GM23338 (cell line): ENCODE measurements around the gene CEP350. TPM values are rescaled to one million over a fixed set of nuclear protein-coding genes. Genes with fewer than 3 reads are reported as not detected.

ENCODE experiments used
- ATAC-seq: fragments of 200-7000 bp; cut with Tn5 transposase; 3 replicates; pipeline ENCODE4 v1.9.1; 2020
- DNase-seq: peaks from one replicate; pipeline ENCODE4 v3.0.0-alpha.2; 2015; ENCODE audit warnings: low spot score
- H2AFZ ChIP-seq: fragments of 200-600 bp; sonication (generic); 2 replicates; pipeline ENCODE4 v1.8.0; 2016; ENCODE audit warnings: antibody characterized with exemption, mild to moderate bottlenecking, moderate library complexity
- H3F3A ChIP-seq: fragments of 200-600 bp; sonication (generic); replicated peaks from 2 replicates; pipeline ENCODE4 v1.8.0; 2017; ENCODE audit warnings: antibody characterized with exemption, mixed run types, low read depth
- H3K27ac ChIP-seq: fragments of 200-600 bp; sonication (generic); 2 replicates; pipeline ENCODE4 v1.6.1; 2016; ENCODE audit warnings: low read depth
- H3K27me3 ChIP-seq: fragments of 200-600 bp; sonication (generic); 2 replicates; pipeline ENCODE4 v1.8.0; 2016; ENCODE audit warnings: mild to moderate bottlenecking, mixed run types, moderate library complexity; ENCODE audit not compliant: insufficient read depth
- H3K36me3 ChIP-seq: fragments of 200-600 bp; sonication (generic); 2 replicates; pipeline ENCODE4 v1.8.0; 2016; ENCODE audit warnings: mild to moderate bottlenecking; ENCODE audit not compliant: insufficient read depth
- H3K4me1 ChIP-seq: fragments of 200-600 bp; sonication (generic); 2 replicates; pipeline ENCODE4 v1.8.0; 2016; ENCODE audit warnings: mild to moderate bottlenecking, moderate library complexity; ENCODE audit not compliant: insufficient read depth
- H3K4me2 ChIP-seq: fragments of 200-600 bp; sonication (generic); 2 replicates; pipeline ENCODE4 v1.7.1; 2017; ENCODE audit warnings: mixed run types
- H3K4me3 ChIP-seq: fragments of 200-600 bp; sonication (generic); 2 replicates; pipeline ENCODE4 v1.6.1; 2016; ENCODE audit warnings: mixed run types
- H3K79me2 ChIP-seq: fragments of 200-600 bp; sonication (generic); replicated peaks from 2 replicates; pipeline ENCODE4 v1.8.0; 2017; ENCODE audit warnings: mild to moderate bottlenecking; ENCODE audit not compliant: insufficient read depth
- H3K9me2 ChIP-seq: fragments of 200-600 bp; sonication (generic); 2 replicates; pipeline ENCODE4 v1.8.0; 2017; ENCODE audit not compliant: insufficient read depth
- H4K20me1 ChIP-seq: fragments of 200-600 bp; sonication (generic); replicated peaks from 2 replicates; pipeline ENCODE4 v1.8.0; 2017; ENCODE audit warnings: mild to moderate bottlenecking; ENCODE audit not compliant: insufficient read depth
- H3K27ac Mint-ChIP-seq: 2 replicates; pipeline ENCODE4 v1.8.0; 2020; ENCODE audit warnings: inconsistent platforms, mild to moderate bottlenecking, moderate library complexity, mixed read lengths
- H3K27me3 Mint-ChIP-seq: 3 replicates; pipeline ENCODE4 v1.8.0; 2022; ENCODE audit warnings: low read depth, mild to moderate bottlenecking, moderate library complexity, mixed read lengths, inconsistent platforms; ENCODE audit not compliant: insufficient read depth, poor library complexity
- H3K36me3 Mint-ChIP-seq: 3 replicates; pipeline ENCODE4 v1.8.0; 2021; ENCODE audit warnings: low read depth, mild to moderate bottlenecking, inconsistent platforms, moderate library complexity, mixed read lengths
- H3K4me1 Mint-ChIP-seq: 3 replicates; pipeline ENCODE4 v1.8.0; 2020; ENCODE audit warnings: mild to moderate bottlenecking, inconsistent platforms, mixed read lengths
- H3K4me3 Mint-ChIP-seq: 3 replicates; pipeline ENCODE4 v1.8.0; 2021; ENCODE audit warnings: moderate library complexity, mild to moderate bottlenecking, inconsistent platforms, mixed read lengths
- H3K9me3 Mint-ChIP-seq: 3 replicates; pipeline ENCODE4 v1.8.0; 2020; ENCODE audit warnings: moderate library complexity, mild to moderate bottlenecking, inconsistent platforms, mixed read lengths
- CREB1 ChIP-seq: fragments of 250-450 bp; sonication (Bioruptor Pico); IDR thresholded peaks from 2 replicates; pipeline ENCODE4 v1.5.0; 2020; ENCODE audit warnings: low read depth, mild to moderate bottlenecking, moderate library complexity
- EZH2phosphoT487 ChIP-seq: fragments of 200-600 bp; sonication (generic); IDR thresholded peaks from one replicate; pipeline ENCODE4 v1.8.1; 2018; ENCODE audit warnings: antibody characterized with exemption; ENCODE audit not compliant: unreplicated experiment
- JUNB ChIP-seq: IDR thresholded peaks from one replicate; pipeline ENCODE4 v1.6.1; 2016; ENCODE audit warnings: antibody characterized with exemption; ENCODE audit not compliant: unreplicated experiment
- POLR2AphosphoS5 ChIP-seq: IDR thresholded peaks from 2 replicates; pipeline ENCODE4 v1.6.1; 2016; ENCODE audit warnings: antibody characterized with exemption, low read depth
- STAT1 ChIP-seq: IDR thresholded peaks from one replicate; pipeline ENCODE4 v1.6.1; 2016; ENCODE audit warnings: antibody characterized with exemption; ENCODE audit not compliant: unreplicated experiment
- ZNF331 ChIP-seq: fragments of 250-450 bp; sonication (Bioruptor Pico); IDR thresholded peaks from 2 replicates; pipeline ENCODE4 v1.5.0; 2020; ENCODE audit warnings: low read depth, mild to moderate bottlenecking, moderate library complexity
- polyA plus RNA-seq: library from polyadenylated mRNA; unstranded; fragments of >200 nt; fragmentation: Nextera tagmentation; extraction: Ambion mirVana; gene quantifications from 2 replicates; pipeline ENCODE4 v1.2.1, GENCODE V29; 2016
- total RNA-seq: library from RNA; depleted of rRNA; stranded (reverse); fragments of >200 nt; shearing (Covaris generic); gene quantifications from 2 replicates; pipeline ENCODE4 v1.2.3, GENCODE V29; 2014
- TF ChIP-seq, protein P1 (sequence below): fragments of 250-450 bp; sonication (Bioruptor Pico); IDR thresholded peaks from 2 replicates; pipeline ENCODE4 v1.5.0; 2020; ENCODE audit warnings: mild to moderate bottlenecking, moderate library complexity
- TF ChIP-seq, protein P2 (sequence below): IDR thresholded peaks from one replicate; pipeline ENCODE4 v1.6.1; 2018; ENCODE audit warnings: antibody characterized with exemption; ENCODE audit not compliant: unreplicated experiment

The CEP350 gene
- total and polyA plus RNA-seq, 2 experiments from 2014 or later, result 23.4 to 36.8 TPM

DNA sequence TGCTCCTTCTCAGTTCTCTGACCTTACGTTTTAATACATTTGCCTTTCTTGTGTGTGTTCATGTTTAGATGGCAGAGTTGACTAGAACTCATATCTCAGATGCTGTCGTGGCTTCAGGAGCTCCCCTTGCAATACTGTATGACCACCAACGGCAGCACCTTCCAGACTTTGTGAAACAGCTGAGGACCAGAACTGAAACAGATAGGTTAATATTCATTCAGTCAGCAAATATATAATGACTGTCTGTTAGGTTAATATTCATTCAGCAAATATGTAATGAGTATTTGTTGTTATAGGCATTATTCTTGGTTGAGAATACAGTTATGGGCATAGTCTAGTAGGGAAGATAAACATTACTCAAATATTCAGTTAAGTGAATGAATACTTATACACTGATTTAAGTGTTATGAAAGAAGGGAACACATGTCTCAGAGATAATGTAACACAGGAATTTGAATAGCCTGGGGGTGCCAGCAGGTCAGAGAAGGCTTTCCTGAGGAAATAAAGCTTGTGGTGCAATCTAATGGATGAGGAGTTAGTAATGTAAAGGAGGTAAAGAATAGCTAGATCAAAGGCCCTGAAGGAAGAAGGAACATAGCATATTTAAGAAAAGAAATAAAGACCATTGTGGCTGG lies 88.5 kb downstream of the CEP350 start (continued):
- TF ChIP-seq, protein P1, sequence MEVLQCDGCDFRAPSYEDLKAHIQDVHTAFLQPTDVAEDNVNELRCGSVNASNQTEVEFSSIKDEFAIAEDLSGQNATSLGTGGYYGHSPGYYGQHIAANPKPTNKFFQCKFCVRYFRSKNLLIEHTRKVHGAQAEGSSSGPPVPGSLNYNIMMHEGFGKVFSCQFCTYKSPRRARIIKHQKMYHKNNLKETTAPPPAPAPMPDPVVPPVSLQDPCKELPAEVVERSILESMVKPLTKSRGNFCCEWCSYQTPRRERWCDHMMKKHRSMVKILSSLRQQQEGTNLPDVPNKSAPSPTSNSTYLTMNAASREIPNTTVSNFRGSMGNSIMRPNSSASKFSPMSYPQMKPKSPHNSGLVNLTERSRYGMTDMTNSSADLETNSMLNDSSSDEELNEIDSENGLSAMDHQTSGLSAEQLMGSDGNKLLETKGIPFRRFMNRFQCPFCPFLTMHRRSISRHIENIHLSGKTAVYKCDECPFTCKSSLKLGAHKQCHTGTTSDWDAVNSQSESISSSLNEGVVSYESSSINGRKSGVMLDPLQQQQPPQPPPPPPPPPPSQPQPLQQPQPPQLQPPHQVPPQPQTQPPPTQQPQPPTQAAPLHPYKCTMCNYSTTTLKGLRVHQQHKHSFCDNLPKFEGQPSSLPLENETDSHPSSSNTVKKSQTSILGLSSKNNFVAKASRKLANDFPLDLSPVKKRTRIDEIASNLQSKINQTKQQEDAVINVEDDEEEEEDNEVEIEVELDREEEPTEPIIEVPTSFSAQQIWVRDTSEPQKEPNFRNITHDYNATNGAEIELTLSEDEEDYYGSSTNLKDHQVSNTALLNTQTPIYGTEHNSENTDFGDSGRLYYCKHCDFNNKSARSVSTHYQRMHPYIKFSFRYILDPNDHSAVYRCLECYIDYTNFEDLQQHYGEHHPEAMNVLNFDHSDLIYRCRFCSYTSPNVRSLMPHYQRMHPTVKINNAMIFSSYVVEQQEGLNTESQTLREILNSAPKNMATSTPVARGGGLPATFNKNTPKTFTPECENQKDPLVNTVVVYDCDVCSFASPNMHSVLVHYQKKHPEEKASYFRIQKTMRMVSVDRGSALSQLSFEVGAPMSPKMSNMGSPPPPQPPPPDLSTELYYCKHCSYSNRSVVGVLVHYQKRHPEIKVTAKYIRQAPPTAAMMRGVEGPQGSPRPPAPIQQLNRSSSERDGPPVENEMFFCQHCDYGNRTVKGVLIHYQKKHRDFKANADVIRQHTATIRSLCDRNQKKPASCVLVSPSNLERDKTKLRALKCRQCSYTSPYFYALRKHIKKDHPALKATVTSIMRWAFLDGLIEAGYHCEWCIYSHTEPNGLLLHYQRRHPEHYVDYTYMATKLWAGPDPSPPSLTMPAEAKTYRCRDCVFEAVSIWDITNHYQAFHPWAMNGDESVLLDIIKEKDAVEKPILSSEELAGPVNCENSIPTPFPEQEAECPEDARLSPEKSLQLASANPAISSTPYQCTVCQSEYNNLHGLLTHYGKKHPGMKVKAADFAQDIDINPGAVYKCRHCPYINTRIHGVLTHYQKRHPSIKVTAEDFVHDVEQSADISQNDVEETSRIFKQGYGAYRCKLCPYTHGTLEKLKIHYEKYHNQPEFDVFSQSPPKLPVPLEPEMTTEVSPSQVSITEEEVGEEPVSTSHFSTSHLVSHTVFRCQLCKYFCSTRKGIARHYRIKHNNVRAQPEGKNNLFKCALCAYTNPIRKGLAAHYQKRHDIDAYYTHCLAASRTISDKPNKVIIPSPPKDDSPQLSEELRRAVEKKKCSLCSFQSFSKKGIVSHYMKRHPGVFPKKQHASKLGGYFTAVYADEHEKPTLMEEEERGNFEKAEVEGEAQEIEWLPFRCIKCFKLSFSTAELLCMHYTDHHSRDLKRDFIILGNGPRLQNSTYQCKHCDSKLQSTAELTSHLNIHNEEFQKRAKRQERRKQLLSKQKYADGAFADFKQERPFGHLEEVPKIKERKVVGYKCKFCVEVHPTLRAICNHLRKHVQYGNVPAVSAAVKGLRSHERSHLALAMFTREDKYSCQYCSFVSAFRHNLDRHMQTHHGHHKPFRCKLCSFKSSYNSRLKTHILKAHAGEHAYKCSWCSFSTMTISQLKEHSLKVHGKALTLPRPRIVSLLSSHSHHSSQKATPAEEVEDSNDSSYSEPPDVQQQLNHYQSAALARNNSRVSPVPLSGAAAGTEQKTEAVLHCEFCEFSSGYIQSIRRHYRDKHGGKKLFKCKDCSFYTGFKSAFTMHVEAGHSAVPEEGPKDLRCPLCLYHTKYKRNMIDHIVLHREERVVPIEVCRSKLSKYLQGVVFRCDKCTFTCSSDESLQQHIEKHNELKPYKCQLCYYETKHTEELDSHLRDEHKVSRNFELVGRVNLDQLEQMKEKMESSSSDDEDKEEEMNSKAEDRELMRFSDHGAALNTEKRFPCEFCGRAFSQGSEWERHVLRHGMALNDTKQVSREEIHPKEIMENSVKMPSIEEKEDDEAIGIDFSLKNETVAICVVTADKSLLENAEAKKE (CRISPR knock-in tag), result no peak
- no peak for TF ChIP-seq STAT1

DNA sequence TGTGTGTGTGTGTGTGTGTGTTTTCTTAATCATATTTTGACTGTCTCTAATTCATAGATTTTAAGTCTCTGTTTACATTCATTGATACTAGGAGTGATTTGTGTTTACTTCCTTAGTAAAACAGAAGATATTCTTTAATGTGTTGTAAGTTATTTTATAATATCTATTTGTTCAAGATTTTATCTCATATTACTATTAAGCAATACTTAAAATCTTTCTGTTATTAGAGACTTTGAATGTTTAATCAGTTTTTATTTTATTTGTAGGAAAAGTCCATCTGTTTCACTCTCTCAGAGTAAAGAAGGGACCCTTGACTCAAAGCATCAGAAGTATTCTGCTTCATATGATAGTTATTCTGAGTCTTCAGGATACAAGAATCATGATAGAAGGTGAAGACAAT lies 89.2 kb downstream of the CEP350 start:
- H3K36me3 Mint-ChIP-seq, result peaks cover 34% of the 10 kb centered on the region; the same call in 2 of the 3 replicates
- Histone ChIP-seq H2AFZ (no peak overlapping the region), H3K9me2 (no peaks in the 10 kb centered on the region), H4K20me1 (no peaks in the 10 kb centered on the region), H3K4me1 (no peaks in the 10 kb centered on the region), H3F3A (no peaks in the 10 kb centered on the region), H3K27ac (no peak overlapping the region), H3K36me3 (peaks cover 15% of the 10 kb centered on the region), H3K4me2 (no peak overlapping the region), H3K79me2 (no peaks in the 10 kb centered on the region), H3K4me3 (no peak overlapping the region), H3K27me3 (no peaks in the 10 kb centered on the region)
- DNase-seq, result no peak
- no peaks in the 10 kb centered on the region for H3K4me1 Mint-ChIP-seq
- H3K27me3 Mint-ChIP-seq, result no peaks in the 10 kb centered on the region
- no peaks in the 10 kb centered on the region for H3K9me3 Mint-ChIP-seq
- ATAC-seq, result no peak
- H3K27ac Mint-ChIP-seq, result no peak overlapping the region
- no peak overlapping the region for H3K4me3 Mint-ChIP-seq
- no peak for TF ChIP-seq ZNF331 (CRISPR knock-in tag)
- TF ChIP-seq, protein P2, sequence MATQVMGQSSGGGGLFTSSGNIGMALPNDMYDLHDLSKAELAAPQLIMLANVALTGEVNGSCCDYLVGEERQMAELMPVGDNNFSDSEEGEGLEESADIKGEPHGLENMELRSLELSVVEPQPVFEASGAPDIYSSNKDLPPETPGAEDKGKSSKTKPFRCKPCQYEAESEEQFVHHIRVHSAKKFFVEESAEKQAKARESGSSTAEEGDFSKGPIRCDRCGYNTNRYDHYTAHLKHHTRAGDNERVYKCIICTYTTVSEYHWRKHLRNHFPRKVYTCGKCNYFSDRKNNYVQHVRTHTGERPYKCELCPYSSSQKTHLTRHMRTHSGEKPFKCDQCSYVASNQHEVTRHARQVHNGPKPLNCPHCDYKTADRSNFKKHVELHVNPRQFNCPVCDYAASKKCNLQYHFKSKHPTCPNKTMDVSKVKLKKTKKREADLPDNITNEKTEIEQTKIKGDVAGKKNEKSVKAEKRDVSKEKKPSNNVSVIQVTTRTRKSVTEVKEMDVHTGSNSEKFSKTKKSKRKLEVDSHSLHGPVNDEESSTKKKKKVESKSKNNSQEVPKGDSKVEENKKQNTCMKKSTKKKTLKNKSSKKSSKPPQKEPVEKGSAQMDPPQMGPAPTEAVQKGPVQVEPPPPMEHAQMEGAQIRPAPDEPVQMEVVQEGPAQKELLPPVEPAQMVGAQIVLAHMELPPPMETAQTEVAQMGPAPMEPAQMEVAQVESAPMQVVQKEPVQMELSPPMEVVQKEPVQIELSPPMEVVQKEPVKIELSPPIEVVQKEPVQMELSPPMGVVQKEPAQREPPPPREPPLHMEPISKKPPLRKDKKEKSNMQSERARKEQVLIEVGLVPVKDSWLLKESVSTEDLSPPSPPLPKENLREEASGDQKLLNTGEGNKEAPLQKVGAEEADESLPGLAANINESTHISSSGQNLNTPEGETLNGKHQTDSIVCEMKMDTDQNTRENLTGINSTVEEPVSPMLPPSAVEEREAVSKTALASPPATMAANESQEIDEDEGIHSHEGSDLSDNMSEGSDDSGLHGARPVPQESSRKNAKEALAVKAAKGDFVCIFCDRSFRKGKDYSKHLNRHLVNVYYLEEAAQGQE, result no peak
- TF ChIP-seq JUNB, result no peak
- no peak for TF ChIP-seq POLR2AphosphoS5
- TF ChIP-seq CREB1 (CRISPR knock-in tag), result no peak
- no peak for TF ChIP-seq STAT1
- no peak for TF ChIP-seq EZH2phosphoT487
